Fibroblast of pulmonary artery (primary cell): Measurements from ENCODE around the gene RHOB.

Experiments used
- DNase-seq: peaks from one replicate; pipeline ENCODE4 v3.0.0-alpha.2; 2010; ENCODE audit warnings: low read depth
- H3K4me3 ChIP-seq: replicated peaks from 2 replicates; pipeline ENCODE4 v1.5.1; 2011; ENCODE audit warnings: low read depth, mild to moderate bottlenecking, control low read depth, low read length, moderate library complexity
- CTCF ChIP-seq: IDR thresholded peaks from 2 replicates; pipeline ENCODE4 v1.5.1; 2011; ENCODE audit warnings: mild to moderate bottlenecking, control low read depth, low read length, inconsistent platforms; ENCODE audit errors: missing control alignments

RHOB gene

GRCh38 chr2:20422402-20423271, 24.2 kb upstream of the RHOB start:
- peak; percentile 44 for DNase-seq

GRCh38 chr2:20423359-20423758, 23.5 kb upstream of the RHOB start:
- no peak overlapping the region for H3K4me3 ChIP-seq
- no peak for DNase-seq
- TF ChIP-seq CTCF: no peak

More at GRCh38 chr2:20422402-20423271, 24.2 kb upstream of the RHOB start:
- H3K4me3 ChIP-seq: no peak overlapping the region
- TF ChIP-seq CTCF: no peak

GRCh38 chr2:20423847-20424246, 23.0 kb upstream of the RHOB start:
- no peak overlapping the region for H3K4me3 ChIP-seq
- no peak for TF ChIP-seq CTCF
- no peak for DNase-seq

GRCh38 chr2:20424300-20425290, 22.3 kb upstream of the RHOB start:
- TF ChIP-seq CTCF: no peak
- no peak overlapping the region for H3K4me3 ChIP-seq
- DNase-seq: peak; percentile 80

GRCh38 chr2:20425371-20425881, 21.4 kb upstream of the RHOB start:
- DNase-seq: no peak
- no peak overlapping the region for H3K4me3 ChIP-seq
- TF ChIP-seq CTCF: no peak

GRCh38 chr2:20425884-20426283, 21.0 kb upstream of the RHOB start:
- DNase-seq: no peak
- TF ChIP-seq CTCF: no peak
- H3K4me3 ChIP-seq: no peak overlapping the region
